OCI-LY1 (cell line): ENCODE measurements around the gene NAP1L5.

Experiments used
- H2AFZ ChIP-seq: fragments of 200-600 bp; sonication (generic), shearing (Covaris generic); 2 replicates; pipeline ENCODE4 v1.6.0; 2014; ENCODE audit warnings: antibody characterized with exemption, mild to moderate bottlenecking, low read length
- H3F3A ChIP-seq: fragments of 200-600 bp; sonication (generic), shearing (Covaris generic); 2 replicates; pipeline ENCODE4 v1.6.0; 2014; ENCODE audit warnings: mild to moderate bottlenecking, antibody characterized with exemption, low read length, moderate library complexity; ENCODE audit not compliant: insufficient read depth
- H3K27ac ChIP-seq: fragments of 200-600 bp; sonication (generic); 2 replicates; pipeline ENCODE4 v1.5.1; 2014; ENCODE audit warnings: low read length, mixed run types, mild to moderate bottlenecking, low read depth; ENCODE audit not compliant: poor library complexity, severe bottlenecking
- H3K27me3 ChIP-seq: fragments of 200-600 bp; sonication (generic); 2 replicates; pipeline ENCODE4 v1.6.0; 2014; ENCODE audit warnings: antibody characterized with exemption, mild to moderate bottlenecking, low read length, moderate library complexity; ENCODE audit not compliant: insufficient read depth
- H3K36me3 ChIP-seq: fragments of 200-600 bp; sonication (generic); 2 replicates; pipeline ENCODE4 v1.6.1; 2014; ENCODE audit warnings: mild to moderate bottlenecking, antibody characterized with exemption, low read length, moderate library complexity, mixed read lengths; ENCODE audit not compliant: insufficient read depth
- H3K4me1 ChIP-seq: fragments of 200-600 bp; sonication (generic); 2 replicates; pipeline ENCODE4 v1.5.1; 2014; ENCODE audit warnings: mild to moderate bottlenecking, low read length, moderate library complexity; ENCODE audit not compliant: insufficient read depth, severe bottlenecking
- H3K4me2 ChIP-seq: fragments of 200-600 bp; sonication (generic), shearing (Covaris generic); 2 replicates; pipeline ENCODE4 v1.6.1; 2014; ENCODE audit warnings: low read length
- H3K4me3 ChIP-seq: fragments of 200-600 bp; sonication (generic); 2 replicates; pipeline ENCODE4 v1.5.1; 2014; ENCODE audit warnings: low read length, low read depth, mild to moderate bottlenecking, mixed read lengths; ENCODE audit not compliant: poor library complexity, severe bottlenecking
- H3K79me2 ChIP-seq: fragments of 200-600 bp; shearing (Covaris generic); 2 replicates; pipeline ENCODE4 v1.6.1; 2016; ENCODE audit warnings: mixed run types, low read length, mixed read lengths; ENCODE audit not compliant: insufficient read depth
- H3K9ac ChIP-seq: fragments of 200-600 bp; sonication (generic), shearing (Covaris generic); 2 replicates; pipeline ENCODE4 v1.6.1; 2014; ENCODE audit warnings: mild to moderate bottlenecking, low read length, mixed read lengths
- H3K9me2 ChIP-seq: fragments of 200-600 bp; sonication (generic), shearing (Covaris generic); 2 replicates; pipeline ENCODE4 v1.6.1; 2014; ENCODE audit warnings: low read depth, mild to moderate bottlenecking, low read length, mixed read lengths
- H3K9me3 ChIP-seq: fragments of 200-600 bp; shearing (Covaris generic); 2 replicates; pipeline ENCODE4 v1.6.1; 2014; ENCODE audit warnings: low read length, mixed read lengths
- H4K20me1 ChIP-seq: fragments of 200-600 bp; sonication (generic), shearing (Covaris generic); 2 replicates; pipeline ENCODE4 v1.6.0; 2016; ENCODE audit warnings: mild to moderate bottlenecking, low read length; ENCODE audit not compliant: insufficient read depth
- CTCF ChIP-seq: fragments of 200-600 bp; sonication (generic), shearing (Covaris generic); IDR thresholded peaks from 2 replicates; pipeline ENCODE4 v1.5.1; 2017; ENCODE audit warnings: mild to moderate bottlenecking, antibody characterized with exemption, low read length, moderate library complexity, mixed read lengths
- EZH2 ChIP-seq: fragments of 200-600 bp; sonication (generic), shearing (Covaris generic); IDR thresholded peaks from 2 replicates; pipeline ENCODE4 v1.8.0; 2017; ENCODE audit warnings: borderline replicate concordance, mixed run types, mild to moderate bottlenecking, antibody characterized with exemption, low read length, moderate library complexity, mixed read lengths

Gene NAP1L5

GRCh38 chr4:88690355-88690754 is 7.3 kb downstream of the NAP1L5 start:
- Histone ChIP-seq H3K79me2 (no peaks in the 10 kb centered on the region), H2AFZ (no peak overlapping the region), H3K36me3 (peaks cover 9% of the 10 kb centered on the region; the same call in 1 of the 2 replicates), H3K4me3 (no peak overlapping the region), H3F3A (no peaks in the 10 kb centered on the region), H3K9ac (no peak overlapping the region), H3K4me1 (no peaks in the 10 kb centered on the region), H4K20me1 (no peaks in the 10 kb centered on the region), H3K9me3 (no peaks in the 10 kb centered on the region), H3K27ac (no peak overlapping the region), H3K27me3 (no peaks in the 10 kb centered on the region), H3K9me2 (no peaks in the 10 kb centered on the region), H3K4me2 (no peak overlapping the region)
- TF ChIP-seq EZH2 (no peak), CTCF (no peak)

- H2AFZ ChIP-seq = no peak overlapping the region
- H3K9me3 ChIP-seq = no peaks in the 10 kb centered on the region
- H3K4me2 ChIP-seq = no peak overlapping the region
- no peaks in the 10 kb centered on the region for H3K79me2 ChIP-seq
- H3K27ac ChIP-seq = no peak overlapping the region
- no peaks in the 10 kb centered on the region for H3K27me3 ChIP-seq
- no peaks in the 10 kb centered on the region for H4K20me1 ChIP-seq
- no peaks in the 10 kb centered on the region for H3K4me1 ChIP-seq
- H3K9ac ChIP-seq = no peak overlapping the region
- no peaks in the 10 kb centered on the region for H3F3A ChIP-seq
- H3K36me3 ChIP-seq = peaks cover 23% of the 10 kb centered on the region
- H3K9me2 ChIP-seq = no peaks in the 10 kb centered on the region
- no peak overlapping the region for H3K4me3 ChIP-seq
- TF ChIP-seq EZH2 (no peak), CTCF (no peak)
These were observed 16.4 kb downstream of the NAP1L5 start for GRCh38 chr4:88681209-88681608.

GRCh38 chr4:88675543-88675942 is 22.1 kb downstream of the NAP1L5 start:
- TF ChIP-seq EZH2 (no peak), CTCF (no peak)
- Histone ChIP-seq H3K9me3 (no peaks in the 10 kb centered on the region), H2AFZ (no peak overlapping the region)

More at GRCh38 chr4:88675543-88675942, 22.1 kb downstream of the NAP1L5 start:
- Histone ChIP-seq H3K27me3 (no peaks in the 10 kb centered on the region), H4K20me1 (no peaks in the 10 kb centered on the region), H3K4me3 (no peak overlapping the region), H3K27ac (no peak overlapping the region), H3K79me2 (no peaks in the 10 kb centered on the region), H3K36me3 (peaks cover 13% of the 10 kb centered on the region), H3F3A (no peaks in the 10 kb centered on the region), H3K4me1 (no peaks in the 10 kb centered on the region), H3K9ac (no peak overlapping the region), H3K9me2 (no peaks in the 10 kb centered on the region), H3K4me2 (no peak overlapping the region)
